Liver (tissue), 3 donors: ENCODE data around the gene IQCM.

Experiments used
- GABPA ChIP-seq, 2 donors: IDR thresholded peaks in 1 of 2; conservative IDR thresholded peaks in 1 of 2; 2 replicates each; pipeline ENCODE4 v1.6.1; 2016; ENCODE audit warnings: antibody characterized with exemption in 2 of 2, mild to moderate bottlenecking in 1 of 2, moderate library complexity in 1 of 2
- RAD21 ChIP-seq, 2 donors: IDR thresholded peaks; 2 replicates each; pipeline ENCODE4 v1.6.1; 2016; ENCODE audit warnings: antibody characterized with exemption in 2 of 2, mild to moderate bottlenecking in 2 of 2
- RXRA ChIP-seq, 2 donors: IDR thresholded peaks; 2 replicates each; pipeline ENCODE4 v1.6.1; 2017 to 2018; ENCODE audit warnings: antibody characterized with exemption in 2 of 2, mild to moderate bottlenecking in 1 of 2
- SP1 ChIP-seq: IDR thresholded peaks from 2 replicates; pipeline ENCODE4 v1.6.1; 2018; ENCODE audit warnings: antibody characterized with exemption, mild to moderate bottlenecking
- TAF1 ChIP-seq: conservative IDR thresholded peaks from 2 replicates; pipeline ENCODE4 v1.6.1; 2016; ENCODE audit warnings: antibody characterized with exemption, mild to moderate bottlenecking
- TF ChIP-seq, protein P1 (sequence below): fragments of 150-350 bp; IDR thresholded peaks from 2 replicates; pipeline ENCODE4 v1.5.1; 2017; ENCODE audit warnings: improper control_type of control experiment, low read depth, low read length; ENCODE audit not compliant: missing input control
- TF ChIP-seq, protein P2 (sequence below): IDR thresholded peaks from 2 replicates; pipeline ENCODE4 v1.6.1; 2016; ENCODE audit warnings: antibody characterized with exemption
- TF ChIP-seq, protein P3 (sequence below): IDR thresholded peaks from 2 replicates; pipeline ENCODE4 v1.6.1; 2016; ENCODE audit warnings: antibody characterized with exemption
- donor health status: healthy.
- donor health status: healthy.

DNA sequence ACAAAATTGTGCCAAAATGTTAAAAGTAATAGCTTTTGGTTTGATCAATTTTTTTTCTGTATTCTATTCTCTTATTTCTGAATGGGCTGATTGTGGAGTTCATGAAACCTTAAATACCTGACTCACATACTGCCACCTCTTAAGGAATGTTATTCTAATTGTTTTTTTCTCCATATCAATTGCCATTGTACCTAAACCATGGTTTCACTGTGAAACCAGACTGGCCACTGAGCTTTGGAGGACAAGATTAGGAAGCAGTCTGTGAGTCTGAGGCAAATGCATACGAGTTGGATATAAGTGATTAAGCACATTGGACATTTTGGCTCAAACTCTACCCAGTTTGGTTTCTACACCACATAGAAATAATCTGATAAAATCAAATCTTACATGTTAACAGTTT, 184.0 kb downstream of the IQCM start:
- TF ChIP-seq SP1 (no peak), TAF1 (no peak), RAD21 (IDR thresholded peaks at IDR 0.05) (no peak), GABPA (IDR thresholded peaks at IDR 0.05 in 1 of 2, conservative IDR thresholded peaks at IDR 0.05 in 1 of 2) (no peak), RXRA (IDR thresholded peaks at IDR 0.05) (no peak)
- TF ChIP-seq, protein P1, sequence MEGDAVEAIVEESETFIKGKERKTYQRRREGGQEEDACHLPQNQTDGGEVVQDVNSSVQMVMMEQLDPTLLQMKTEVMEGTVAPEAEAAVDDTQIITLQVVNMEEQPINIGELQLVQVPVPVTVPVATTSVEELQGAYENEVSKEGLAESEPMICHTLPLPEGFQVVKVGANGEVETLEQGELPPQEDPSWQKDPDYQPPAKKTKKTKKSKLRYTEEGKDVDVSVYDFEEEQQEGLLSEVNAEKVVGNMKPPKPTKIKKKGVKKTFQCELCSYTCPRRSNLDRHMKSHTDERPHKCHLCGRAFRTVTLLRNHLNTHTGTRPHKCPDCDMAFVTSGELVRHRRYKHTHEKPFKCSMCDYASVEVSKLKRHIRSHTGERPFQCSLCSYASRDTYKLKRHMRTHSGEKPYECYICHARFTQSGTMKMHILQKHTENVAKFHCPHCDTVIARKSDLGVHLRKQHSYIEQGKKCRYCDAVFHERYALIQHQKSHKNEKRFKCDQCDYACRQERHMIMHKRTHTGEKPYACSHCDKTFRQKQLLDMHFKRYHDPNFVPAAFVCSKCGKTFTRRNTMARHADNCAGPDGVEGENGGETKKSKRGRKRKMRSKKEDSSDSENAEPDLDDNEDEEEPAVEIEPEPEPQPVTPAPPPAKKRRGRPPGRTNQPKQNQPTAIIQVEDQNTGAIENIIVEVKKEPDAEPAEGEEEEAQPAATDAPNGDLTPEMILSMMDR = no peak
- TF ChIP-seq, protein P2, sequence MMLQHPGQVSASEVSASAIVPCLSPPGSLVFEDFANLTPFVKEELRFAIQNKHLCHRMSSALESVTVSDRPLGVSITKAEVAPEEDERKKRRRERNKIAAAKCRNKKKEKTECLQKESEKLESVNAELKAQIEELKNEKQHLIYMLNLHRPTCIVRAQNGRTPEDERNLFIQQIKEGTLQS = no peak
- TF ChIP-seq, protein P3, sequence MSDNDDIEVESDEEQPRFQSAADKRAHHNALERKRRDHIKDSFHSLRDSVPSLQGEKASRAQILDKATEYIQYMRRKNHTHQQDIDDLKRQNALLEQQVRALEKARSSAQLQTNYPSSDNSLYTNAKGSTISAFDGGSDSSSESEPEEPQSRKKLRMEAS = no peak
